K562 (cell line): ENCODE measurements around the gene SLC34A3. TPM values are rescaled to one million over a fixed set of nuclear protein-coding genes. Genes with fewer than 3 reads are reported as not detected.

ENCODE experiments used
- ARNT ChIP-seq, 2 experiments: fragments of 450-650 bp; IDR thresholded peaks; 2 replicates each; pipeline ENCODE4 v1.6.1; 2016; ENCODE audit warnings: mild to moderate bottlenecking in 1 of 2
- BACH1 ChIP-seq: fragments of 200-800 bp; sonication (Bioruptor generic); IDR thresholded peaks from 2 replicates; pipeline ENCODE4 v1.6.1; 2016; ENCODE audit warnings: missing genetic modification characterization, missing compliant biosample characterization
- BCOR ChIP-seq: fragments of 450-650 bp; IDR thresholded peaks from 2 replicates; pipeline ENCODE4 v1.6.1; 2016
- CBX2 ChIP-seq: fragments of 200-600 bp; sonication (generic); IDR thresholded peaks from one replicate; pipeline ENCODE4 v1.6.1; 2012; ENCODE audit warnings: mild to moderate bottlenecking, low read length, inconsistent platforms; ENCODE audit not compliant: insufficient read depth, poor library complexity, severe bottlenecking
- CHAMP1 ChIP-seq: fragments of 450-650 bp; IDR thresholded peaks from 2 replicates; pipeline ENCODE4 v1.6.1; 2016; ENCODE audit warnings: mild to moderate bottlenecking
- CHD1 ChIP-seq: fragments of 200-600 bp; sonication (generic); IDR thresholded peaks from one replicate; pipeline ENCODE4 v1.6.1; 2012; ENCODE audit warnings: mild to moderate bottlenecking, moderate library complexity, low read length, inconsistent platforms
- CREBBP ChIP-seq: IDR thresholded peaks from one replicate; pipeline ENCODE4 v1.6.1; 2012; ENCODE audit warnings: low read depth, mild to moderate bottlenecking, control low read depth, inconsistent platforms, low read length
- E2F3 ChIP-seq: fragments of 250-450 bp; sonication (Bioruptor Pico); IDR thresholded peaks from 2 replicates; pipeline ENCODE4 v1.4.0; 2020; ENCODE audit warnings: mild to moderate bottlenecking
- HMGN3 ChIP-seq: IDR thresholded peaks from 2 replicates; pipeline ENCODE4 v1.6.1; 2011; ENCODE audit warnings: borderline replicate concordance, low read depth, mild to moderate bottlenecking, mixed read lengths, low read length; ENCODE audit not compliant: insufficient read length; ENCODE audit errors: extremely low read depth
- HNRNPH1 ChIP-seq: fragments of 200-400 bp; formaldehyde crosslinking; optimal IDR thresholded peaks from 2 replicates; pipeline ENCODE3; 2017; ENCODE audit warnings: low read depth, mild to moderate bottlenecking, low read length, moderate library complexity
- JUNB ChIP-seq: fragments of 450-650 bp; formaldehyde crosslinking; conservative IDR thresholded peaks from 2 replicates; pipeline ENCODE4 v1.4.0; 2020; ENCODE audit warnings: mild to moderate bottlenecking
- KLF10 ChIP-seq: fragments of 250-450 bp; sonication (Bioruptor Pico); IDR thresholded peaks from 2 replicates; pipeline ENCODE4 v1.6.1; 2021; ENCODE audit warnings: matching md5 sums
- MAFF ChIP-seq: IDR thresholded peaks from 2 replicates; pipeline ENCODE4 v1.6.1; 2012; ENCODE audit warnings: low read length, improper control_type of control experiment
- MAZ ChIP-seq, 2 experiments: fragments of 450-650 bp in 1 of 2; sonication (generic) in 1 of 2; formaldehyde crosslinking; IDR thresholded peaks in 1 of 2; conservative IDR thresholded peaks in 1 of 2; 2 replicates each; pipeline versions ENCODE4 v1.4.0 to v1.5.0; 2020; ENCODE audit warnings: mild to moderate bottlenecking in 1 of 2, missing genetic modification reagents in 1 of 2
- MTA3 ChIP-seq: fragments of 450-650 bp; formaldehyde crosslinking; IDR thresholded peaks from 2 replicates; pipeline ENCODE4 v1.6.1; 2017; ENCODE audit warnings: mild to moderate bottlenecking, borderline replicate concordance
- PTBP1 ChIP-seq: fragments of 200-400 bp; formaldehyde crosslinking; IDR thresholded peaks from 2 replicates; pipeline ENCODE4 v1.6.1; 2017; ENCODE audit warnings: low read depth, low read length
- RB1 ChIP-seq: fragments of 450-650 bp; IDR thresholded peaks from 2 replicates; pipeline ENCODE4 v1.6.1; 2017; ENCODE audit warnings: low read depth, mild to moderate bottlenecking
- TAF7 ChIP-seq: fragments of 450-650 bp; IDR thresholded peaks from 2 replicates; pipeline ENCODE4 v1.6.1; 2016; ENCODE audit warnings: missing genetic modification characterization, missing compliant biosample characterization
- ZNF174 ChIP-seq: fragments of 250-450 bp; sonication (Bioruptor Pico); IDR thresholded peaks from 2 replicates; pipeline ENCODE4 v1.4.0; 2020; ENCODE audit warnings: mild to moderate bottlenecking
- ZNF277 ChIP-seq: fragments of 250-450 bp; sonication (Bioruptor Pico); IDR thresholded peaks from 2 replicates; pipeline ENCODE4 v1.8.0; 2022; ENCODE audit warnings: inconsistent platforms, mild to moderate bottlenecking, moderate library complexity, borderline replicate concordance
- ZNF311 ChIP-seq: fragments of 250-450 bp; sonication (Bioruptor Pico); IDR thresholded peaks from 2 replicates; pipeline ENCODE4 v1.4.0; 2020; ENCODE audit warnings: mild to moderate bottlenecking, moderate library complexity
- ZNF354B ChIP-seq: fragments of 250-450 bp; sonication (Bioruptor Pico); IDR thresholded peaks from 2 replicates; pipeline ENCODE4 v1.4.0; 2020
- ZNF75A ChIP-seq: fragments of 450-650 bp; formaldehyde crosslinking; IDR thresholded peaks from 2 replicates; pipeline ENCODE4 v1.4.0; 2020; ENCODE audit warnings: mild to moderate bottlenecking
- polyA plus RNA-seq, 8 experiments: library from polyadenylated mRNA; depleted of rRNA in 4 of 8; stranded (reverse) in 5 of 8; unstranded in 3 of 8; fragments of >200 nt; fragmentation: Nextera tagmentation in 2 of 8; fragmentation: Illumina TruSeq in 1 of 8; extraction: Ambion mirVana in 2 of 8; extraction: Trizol in 1 of 8; gene quantifications; 2 replicates each; pipeline versions ENCODE4 v1.2.1 to v1.2.3, GENCODE V29; 2011 to 2014; ENCODE audit warnings: inconsistent platforms in 1 of 8, missing spikeins in 1 of 8
- total RNA-seq, 7 experiments: library from RNA; depleted of rRNA in 6 of 7; stranded (reverse); fragments of >200 nt in 6 of 7; fragmentation: Illumina TruSeq in 2 of 7; extraction: Trizol in 2 of 7; gene quantifications; 2 replicates each; pipeline versions ENCODE4 v1.2.1 to v1.2.3, GENCODE V29; 2011 to 2021; ENCODE audit warnings: low replicate concordance in 1 of 7
- TF ChIP-seq, protein P1 (sequence below): sonication (generic); formaldehyde crosslinking; IDR thresholded peaks from 2 replicates; pipeline ENCODE4 v1.8.1; 2022; ENCODE audit warnings: missing genetic modification reagents
- TF ChIP-seq, protein P2 (sequence below): IDR thresholded peaks from 2 replicates; pipeline ENCODE4 v1.6.1; 2011; ENCODE audit not compliant: insufficient read length; ENCODE audit errors: extremely low read depth

Gene SLC34A3
- total and polyA plus RNA-seq, 9 of the 15 experiments (the other 6 are each of a cell fraction or from before 2014, with no cell fraction given) = not detected

DNA sequence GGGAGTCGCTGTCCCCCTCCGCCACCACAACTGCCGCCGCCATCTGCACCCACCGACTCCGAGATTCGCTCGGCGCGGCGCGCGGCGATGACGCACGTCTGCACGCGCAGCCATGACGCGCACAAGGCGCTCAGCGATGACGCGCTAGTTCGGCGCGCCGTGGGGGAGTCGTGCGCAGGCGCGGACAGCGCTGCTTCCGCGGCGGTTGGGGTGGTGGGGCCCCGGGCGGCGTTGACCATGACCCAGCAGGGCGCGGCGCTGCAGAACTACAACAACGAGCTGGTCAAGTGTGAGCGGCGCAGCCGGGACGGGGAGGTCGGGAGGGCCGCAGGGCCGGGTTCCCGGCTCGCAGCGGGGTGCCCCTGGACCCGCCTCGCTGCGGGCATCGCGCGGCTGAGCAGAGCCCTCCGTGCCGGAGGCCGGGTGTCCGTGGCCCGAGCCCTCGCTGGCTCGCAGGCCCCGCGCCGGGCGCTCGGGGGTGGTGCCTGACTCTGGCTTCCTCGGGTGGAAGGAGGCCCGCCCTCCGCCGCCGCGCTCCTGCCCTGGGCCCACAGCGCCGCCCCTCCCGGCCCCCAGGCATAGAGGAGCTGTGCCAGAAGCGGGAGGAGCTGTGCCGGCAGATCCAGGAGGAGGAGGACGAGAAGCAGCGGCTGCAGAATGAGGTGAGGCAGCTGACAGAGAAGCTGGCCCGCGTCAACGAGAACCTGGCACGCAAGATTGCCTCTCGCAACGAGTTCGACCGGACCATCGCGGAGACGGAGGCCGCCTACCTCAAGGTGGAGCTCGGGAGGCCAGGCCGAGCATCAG is 42.0 kb upstream of the SLC34A3 start, which contains the start of the genes ANAPC2 and SSNA1 (continued):
- TF ChIP-seq, protein P1, sequence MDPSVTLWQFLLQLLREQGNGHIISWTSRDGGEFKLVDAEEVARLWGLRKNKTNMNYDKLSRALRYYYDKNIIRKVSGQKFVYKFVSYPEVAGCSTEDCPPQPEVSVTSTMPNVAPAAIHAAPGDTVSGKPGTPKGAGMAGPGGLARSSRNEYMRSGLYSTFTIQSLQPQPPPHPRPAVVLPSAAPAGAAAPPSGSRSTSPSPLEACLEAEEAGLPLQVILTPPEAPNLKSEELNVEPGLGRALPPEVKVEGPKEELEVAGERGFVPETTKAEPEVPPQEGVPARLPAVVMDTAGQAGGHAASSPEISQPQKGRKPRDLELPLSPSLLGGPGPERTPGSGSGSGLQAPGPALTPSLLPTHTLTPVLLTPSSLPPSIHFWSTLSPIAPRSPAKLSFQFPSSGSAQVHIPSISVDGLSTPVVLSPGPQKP (CRISPR knock-in tag) = no peak
- TF ChIP-seq MAZ (CRISPR knock-in tag; conservative IDR thresholded peaks at IDR 0.05 in 1 of 2, IDR thresholded peaks at IDR 0.05 in 1 of 2) (peak; percentile 91 to 94), MTA3 (peak; percentile 79), MAFF (no peak), ZNF354B (CRISPR knock-in tag) (no peak), E2F3 (CRISPR knock-in tag) (no peak), CHD1 (no peak), ARNT (IDR thresholded peaks at IDR 0.05) (no peak), RB1 (peak; percentile 83), JUNB (CRISPR knock-in tag) (0 out of 2 replicates have a peak, but pooled peaks have one; percentile 27), TAF7 (tag) (no peak), CREBBP (no peak), PTBP1 (no peak), HNRNPH1 (no peak), HMGN3 (peak; percentile 94), BACH1 (no peak), ZNF277 (CRISPR knock-in tag) (no peak), KLF10 (CRISPR knock-in tag) (no peak), ZNF311 (CRISPR knock-in tag) (no peak), CBX2 (no peak), ZNF75A (no peak), CHAMP1 (no peak), ZNF174 (CRISPR knock-in tag) (no peak), BCOR (peak; percentile 57)
- TF ChIP-seq, protein P2, sequence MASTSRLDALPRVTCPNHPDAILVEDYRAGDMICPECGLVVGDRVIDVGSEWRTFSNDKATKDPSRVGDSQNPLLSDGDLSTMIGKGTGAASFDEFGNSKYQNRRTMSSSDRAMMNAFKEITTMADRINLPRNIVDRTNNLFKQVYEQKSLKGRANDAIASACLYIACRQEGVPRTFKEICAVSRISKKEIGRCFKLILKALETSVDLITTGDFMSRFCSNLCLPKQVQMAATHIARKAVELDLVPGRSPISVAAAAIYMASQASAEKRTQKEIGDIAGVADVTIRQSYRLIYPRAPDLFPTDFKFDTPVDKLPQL = no peak
